Hypothalamus (tissue), 51 donors: ENCODE results near the gene ZNF415.
A peak's percentile ranks its signal among the peaks of the same experiment; 100 is the strongest.
"Not testable (repeated sequence)": the region's sequence is repeated elsewhere in the genome, so short reads cannot be mapped to it uniquely, and the experiment has no call there.

ENCODE experiments used
- DNase-seq, 51 donors: peaks; one replicate each; lab custom pipeline; 2025; lab: John Stamatoyannopoulos, UW

Gene ZNF415

DNA sequence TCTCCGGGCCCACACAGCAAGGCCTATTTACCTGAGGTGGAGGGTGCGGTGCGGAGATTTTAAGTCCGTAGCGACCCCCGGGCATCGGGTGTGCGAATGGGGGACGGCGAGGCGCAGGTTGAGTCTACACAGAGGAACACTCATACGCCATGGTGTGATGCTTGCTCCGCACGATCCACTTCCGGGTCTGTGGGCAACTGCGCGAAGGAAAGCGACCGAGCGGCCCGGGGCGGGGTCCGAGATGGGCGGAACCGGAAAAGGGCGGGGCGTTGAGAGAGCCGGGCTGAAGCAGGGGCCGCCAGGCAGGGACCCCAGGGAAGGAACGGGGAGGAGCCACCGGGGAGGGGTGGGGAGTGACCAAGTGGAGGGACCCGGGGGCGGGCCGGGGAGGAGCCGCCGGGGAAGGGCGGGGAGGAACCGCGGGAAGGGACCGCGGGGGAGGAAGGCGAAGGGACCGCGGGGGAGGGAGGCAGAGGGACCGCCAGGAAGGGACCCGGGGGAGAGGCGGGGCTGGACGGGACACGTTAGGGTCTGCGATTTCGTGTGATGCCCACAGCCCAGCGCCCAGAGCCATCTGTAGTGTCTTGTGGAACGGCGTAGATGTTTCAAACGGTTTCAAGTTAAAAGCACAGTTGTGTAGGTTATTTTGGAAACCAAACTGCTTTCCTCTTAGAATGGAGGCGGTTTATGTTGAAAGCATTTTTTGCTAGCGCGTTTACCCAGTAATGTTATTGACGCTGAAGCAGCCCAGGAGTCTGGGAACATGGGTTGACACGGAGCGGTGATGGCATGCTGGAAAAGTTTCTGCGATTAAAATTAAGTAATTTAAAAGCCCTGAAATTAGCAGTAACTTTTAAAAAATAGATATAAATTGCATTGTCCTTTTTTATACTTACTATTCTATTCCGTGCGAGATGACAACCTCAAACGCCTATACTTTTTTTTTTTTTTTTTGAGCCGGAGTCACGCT lies 29.2 kb downstream of the ZNF415 start, which contains the start of gene ZNF160:
TSS of gene ZNF160 (minus strand) at position 189 of the 970 bp plus-strand sequence. CDS start 17,146 bp downstream, outside the sequence.
- peak; percentile 55 to 99 (median 97) for DNase-seq

DNA sequence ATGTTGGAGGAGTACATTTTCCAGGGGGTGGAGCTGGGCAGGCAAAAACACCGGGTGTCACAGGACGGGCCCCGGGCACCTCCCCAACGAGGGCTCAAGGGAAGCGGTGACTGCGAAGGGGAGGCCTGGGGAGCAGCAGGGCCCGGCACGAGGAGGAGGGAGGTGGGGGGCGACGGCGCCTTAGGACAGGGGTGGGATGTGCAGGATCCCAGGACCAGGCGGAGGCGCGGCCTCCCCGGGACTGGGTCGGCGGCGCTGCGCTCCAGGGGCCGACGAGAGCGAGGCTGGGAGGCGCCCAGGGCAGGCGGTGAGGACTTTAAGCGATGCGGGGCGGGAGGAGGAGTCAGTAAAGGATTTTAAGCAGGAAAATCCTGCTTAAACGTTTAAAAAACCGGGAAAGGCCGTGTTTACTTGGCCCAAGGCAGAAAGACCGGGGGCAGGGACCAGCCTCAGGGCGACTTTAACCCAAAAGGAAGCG lies 29.9 kb downstream of the ZNF415 start:
- peak in 12 of 51 donors; percentile 18 to 50 (median 34) for DNase-seq

DNA sequence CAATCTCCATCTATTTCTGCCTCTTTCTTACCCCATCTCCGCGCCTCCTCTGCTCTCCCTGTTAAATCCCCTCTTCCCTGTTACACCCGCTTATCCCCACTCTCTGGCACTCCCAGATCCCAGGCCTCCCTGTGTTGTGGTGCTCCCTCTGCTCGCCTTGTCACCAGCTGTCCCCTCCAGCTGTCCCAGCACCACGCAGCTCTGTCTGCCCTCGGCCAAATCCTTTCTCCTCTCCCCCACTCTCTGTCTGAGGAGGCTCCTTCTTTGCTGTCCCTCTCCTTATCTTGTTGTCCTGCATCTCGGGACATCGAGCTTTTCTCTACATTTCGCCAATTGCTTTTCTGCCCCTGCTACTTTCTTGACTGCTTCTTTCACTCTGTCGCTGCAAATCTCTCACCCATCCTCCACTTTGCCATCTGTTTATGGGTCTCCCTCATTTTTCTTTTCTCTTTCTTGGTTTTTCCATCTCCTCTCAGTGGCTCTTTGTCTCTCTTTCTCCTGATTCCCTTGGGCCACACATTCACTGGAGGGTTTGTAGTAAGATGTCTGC lies 30.4 kb downstream of the ZNF415 start:
- DNase-seq: peak in 4 of 51 donors; percentile 3 to 25 (median 12)

DNA sequence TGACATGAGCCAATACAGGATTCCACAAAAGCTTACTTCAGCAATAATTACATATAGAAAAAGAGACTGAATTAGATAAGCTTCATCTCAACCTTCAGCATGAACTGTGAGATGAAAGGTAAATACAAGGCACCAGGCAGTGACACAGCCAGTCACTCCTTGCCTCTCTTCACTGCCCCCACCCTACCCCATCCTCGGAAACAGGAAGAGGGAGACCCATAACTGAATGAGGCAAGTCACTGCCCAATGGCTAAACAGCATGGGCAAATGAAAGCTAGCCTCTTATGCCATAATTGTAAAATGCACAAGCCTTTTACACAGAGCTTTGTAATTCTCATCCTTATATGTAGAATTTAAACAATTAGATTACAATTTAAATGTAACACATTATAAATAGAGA lies 31.2 kb downstream of the ZNF415 start:
- no peak for DNase-seq

DNA sequence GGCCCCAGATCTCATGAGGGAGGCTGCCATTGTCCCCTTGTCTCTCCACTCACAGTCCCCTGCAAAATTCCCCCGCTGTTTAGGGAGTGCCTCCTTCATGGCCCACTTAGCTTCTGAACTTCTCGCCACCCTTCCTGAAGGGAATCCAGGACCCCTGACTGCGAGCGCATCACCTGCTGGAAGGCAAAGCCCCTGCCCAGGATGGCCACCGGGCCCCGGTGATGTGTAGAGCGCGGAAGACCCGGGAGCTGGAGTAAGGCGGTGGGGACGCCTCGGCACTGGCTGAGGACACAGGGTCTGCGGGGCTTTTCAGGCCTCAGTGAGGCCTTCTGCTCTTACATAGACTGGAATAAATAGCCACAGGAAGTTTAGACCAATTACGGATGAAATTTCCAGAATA lies 34.1 kb downstream of the ZNF415 start:
- DNase-seq: not testable (repeated sequence)

DNA sequence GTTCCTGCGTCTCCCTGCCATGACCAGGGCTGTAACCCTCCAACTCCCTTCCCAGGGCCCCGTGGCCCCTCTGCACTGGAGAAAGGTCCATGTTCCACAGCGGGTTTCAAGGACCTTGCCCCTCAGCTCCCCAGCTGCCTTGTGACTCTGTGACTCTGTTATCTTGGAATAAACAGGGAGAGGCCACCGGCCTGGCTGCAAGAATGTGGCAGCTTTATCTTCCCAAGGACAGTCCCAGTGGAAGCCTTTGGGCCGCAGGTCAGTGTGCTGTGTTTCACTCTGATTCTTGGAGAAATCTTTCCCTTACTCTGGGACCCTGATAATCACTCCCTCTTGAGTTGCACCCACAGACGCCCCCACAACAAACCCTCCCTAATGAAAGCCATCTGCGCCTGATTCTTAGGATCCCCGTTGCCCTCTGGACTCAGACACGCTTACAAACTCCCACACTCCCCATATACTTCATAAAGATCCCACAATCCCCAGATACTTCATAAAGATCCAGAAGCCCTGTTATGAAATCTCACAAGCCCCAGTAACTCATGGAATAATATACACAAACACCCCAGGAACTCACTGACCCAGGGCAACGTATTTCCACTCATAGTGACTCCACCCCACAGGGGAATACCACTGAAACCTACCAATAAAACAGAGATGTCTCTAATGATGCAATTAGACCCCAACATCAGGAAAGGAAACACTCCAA lies 35.6 kb downstream of the ZNF415 start:
- DNase-seq: not testable (repeated sequence)

DNA sequence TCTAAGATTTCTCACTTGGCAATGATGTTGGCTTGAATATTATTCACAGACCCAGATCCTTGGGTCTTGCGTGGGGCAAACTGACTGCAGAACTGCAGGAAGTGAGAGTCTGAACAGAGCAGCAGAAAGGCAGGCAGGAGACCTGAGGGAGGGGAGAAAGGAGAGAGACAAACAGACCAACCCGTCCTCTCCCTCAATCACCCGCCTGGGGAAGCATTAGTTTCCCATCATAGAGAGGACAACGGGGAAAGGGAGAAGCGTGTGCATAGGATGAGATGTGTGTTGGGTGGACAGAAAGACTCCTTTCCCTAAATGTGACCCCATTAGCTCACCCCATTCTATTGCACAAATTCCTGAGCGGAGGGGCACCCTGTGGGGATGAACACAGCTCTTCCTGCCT lies 36.1 kb downstream of the ZNF415 start:
- not testable (repeated sequence) for DNase-seq

DNA sequence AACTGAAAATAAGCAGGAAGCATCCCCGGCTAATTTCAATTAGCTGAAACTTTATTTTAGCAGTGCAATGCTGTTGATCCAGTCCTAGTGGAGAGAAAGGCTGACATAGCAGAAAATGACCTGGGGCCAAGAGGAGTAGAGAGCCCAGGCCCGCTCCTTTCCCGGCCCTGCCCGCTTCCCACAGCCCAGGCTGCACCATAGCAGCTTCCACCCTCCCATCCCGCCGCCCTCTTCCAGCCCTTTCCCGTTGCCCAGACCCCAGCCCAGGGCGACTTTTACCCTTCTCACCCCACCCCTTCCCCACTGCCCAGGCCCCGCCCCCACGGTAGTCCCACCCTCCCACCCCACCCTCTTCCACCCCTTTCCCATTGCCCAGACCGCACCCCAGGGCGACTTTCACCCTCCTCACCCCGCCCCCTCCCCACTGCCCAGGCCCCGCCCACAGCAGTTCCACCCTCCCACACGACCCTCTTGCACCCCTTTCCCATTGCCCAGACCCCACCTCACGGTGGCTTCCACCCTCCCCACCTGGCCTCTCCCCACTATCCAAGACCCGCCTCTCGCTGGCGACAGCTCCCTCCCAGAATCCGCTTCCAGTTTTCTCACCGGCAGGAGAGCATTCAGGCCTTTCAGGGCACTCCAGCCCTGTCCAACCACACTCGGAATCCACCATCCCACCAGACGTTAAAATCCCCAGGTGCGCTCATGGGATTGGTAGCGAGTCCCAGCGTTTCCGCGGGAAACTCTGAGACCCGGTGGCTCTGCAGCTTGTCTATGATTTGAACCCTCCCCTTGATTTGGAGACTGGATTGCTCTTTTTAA lies 37.7 kb downstream of the ZNF415 start:
- DNase-seq: no peak

DNA sequence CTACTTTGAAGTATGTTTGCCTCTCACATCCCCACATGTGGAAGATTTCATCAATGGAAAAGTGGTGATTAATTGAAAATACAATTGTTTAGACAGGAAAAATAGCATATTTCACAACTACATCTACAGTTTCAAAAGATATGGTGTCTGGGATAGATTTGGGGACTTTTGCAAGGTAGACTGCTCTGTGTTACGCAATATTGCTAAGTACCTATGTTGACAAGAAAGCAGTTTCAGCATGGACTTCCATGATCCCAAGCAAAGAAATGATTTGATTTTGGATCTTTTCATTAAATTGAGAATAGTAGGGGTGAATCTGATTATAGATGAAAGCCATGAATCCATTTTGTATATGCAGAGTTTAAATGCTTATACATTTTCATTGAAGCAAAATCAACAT lies 40.0 kb downstream of the ZNF415 start:
- no peak for DNase-seq

DNA sequence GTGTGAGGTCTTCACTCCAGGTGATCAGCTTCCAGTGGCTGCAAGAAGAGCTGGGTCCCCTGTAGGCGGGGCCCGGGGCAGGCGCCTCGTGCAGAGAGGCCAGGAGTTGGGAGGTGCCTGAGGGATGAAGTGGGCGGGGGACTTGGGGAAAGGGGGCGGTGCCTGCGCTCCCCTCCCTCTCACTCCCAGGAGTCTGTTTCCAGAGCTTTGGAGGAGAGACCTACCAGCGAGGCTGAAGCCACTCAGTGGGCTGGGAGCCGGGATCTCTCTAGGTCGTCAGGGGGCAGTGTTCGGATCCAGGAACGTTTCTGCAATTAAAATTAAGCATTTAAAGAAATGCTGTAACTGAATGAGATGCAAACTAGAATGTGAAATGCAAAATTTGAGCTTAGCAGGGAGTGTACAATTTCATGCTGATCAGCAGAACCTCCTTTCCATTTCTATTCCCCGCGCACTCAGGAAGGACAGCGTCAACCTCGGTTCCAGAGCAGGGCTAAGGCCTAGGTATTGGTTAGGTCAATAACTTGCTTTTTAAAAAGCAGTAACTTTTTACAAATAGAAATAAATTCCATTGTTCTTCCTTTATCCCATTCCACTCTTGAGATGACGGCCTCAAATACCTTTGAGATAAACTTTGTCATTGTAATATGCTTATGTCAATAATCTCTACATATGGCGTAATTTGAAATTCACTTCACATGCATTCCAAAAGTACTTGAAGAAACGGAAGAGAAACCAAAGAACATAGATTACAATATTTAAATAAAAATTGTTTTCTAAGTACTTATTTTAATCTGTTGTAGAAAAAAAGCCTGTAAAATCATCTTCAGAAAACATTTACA lies 41.1 kb downstream of the ZNF415 start:
- DNase-seq: no peak

DNA sequence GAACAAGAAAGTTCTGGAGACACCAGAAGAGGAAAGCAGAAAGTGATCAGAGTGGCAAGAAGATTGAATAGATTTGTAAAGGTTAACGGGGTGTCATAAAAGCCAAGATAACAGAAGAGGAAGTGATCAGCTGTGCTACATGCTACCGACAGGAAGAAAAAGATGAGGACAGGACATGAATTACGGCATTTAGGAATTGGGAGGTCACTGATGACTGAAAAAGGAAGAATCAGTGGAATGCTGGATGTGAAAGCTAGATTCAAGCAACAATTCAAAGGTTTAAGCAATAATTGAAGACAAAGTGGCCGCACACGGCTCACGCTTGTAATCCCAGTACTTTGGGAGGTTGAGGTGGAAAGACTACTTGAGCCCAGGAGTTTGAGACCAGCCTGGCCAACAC lies 44.6 kb downstream of the ZNF415 start:
- DNase-seq: no peak

DNA sequence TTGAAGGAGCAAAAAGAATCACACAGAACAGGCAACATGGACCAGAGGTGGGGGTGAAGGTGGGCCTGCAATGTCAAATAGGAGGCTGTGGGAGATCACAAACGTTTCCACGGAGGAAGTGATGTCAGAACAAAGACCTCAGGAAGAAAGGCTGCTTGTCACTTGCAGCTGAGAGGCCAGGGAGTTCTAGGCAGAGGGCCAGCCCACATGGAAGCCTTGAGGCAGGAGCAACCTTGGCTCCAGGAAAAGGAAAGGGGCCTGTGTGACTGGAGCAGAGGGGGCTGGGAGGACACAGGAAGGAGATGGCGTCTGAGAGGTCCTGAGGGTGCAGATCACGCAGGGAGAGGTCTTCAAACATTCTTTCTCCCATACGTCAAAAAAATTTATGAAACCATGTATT lies 45.8 kb downstream of the ZNF415 start:
- DNase-seq: peak in 39 of 51 donors; percentile 0 to 80 (median 32)

DNA sequence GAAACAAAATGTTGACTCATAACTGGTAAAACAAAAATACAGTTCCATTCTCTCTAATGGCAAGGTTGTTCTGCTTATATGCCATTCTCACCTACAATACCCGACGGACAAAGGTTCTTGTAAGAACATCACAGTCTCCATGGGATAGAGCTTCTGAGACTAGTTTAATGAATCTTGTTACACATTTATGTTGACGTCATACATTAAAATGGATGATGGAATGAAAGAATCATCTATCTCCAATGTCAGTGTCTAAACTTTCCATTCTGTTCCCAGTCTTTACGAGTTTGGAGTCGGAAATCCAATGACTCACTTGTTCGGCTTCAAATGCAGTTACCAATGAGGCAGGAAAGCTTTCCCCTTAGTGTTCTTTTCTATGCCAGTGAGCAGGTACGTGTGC lies 47.2 kb downstream of the ZNF415 start:
- DNase-seq: no peak

DNA sequence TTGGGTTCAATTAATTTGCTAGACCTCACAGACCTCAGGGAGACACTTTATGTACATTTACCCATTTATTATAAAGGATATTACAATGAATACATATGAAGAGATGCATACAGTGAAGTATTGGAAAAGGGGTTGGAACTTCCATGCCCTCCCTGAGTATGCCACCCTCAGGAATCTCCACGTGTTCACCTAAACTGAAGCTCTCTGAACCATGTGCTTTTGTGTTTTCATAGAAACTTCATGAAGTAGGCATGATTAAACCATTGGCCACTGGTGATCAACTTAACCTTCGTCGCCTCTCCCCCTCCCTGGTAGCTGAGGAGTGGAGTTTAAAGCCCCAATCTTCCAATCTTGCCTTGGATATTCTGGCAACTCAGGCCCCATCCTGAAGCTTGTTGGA lies 49.8 kb downstream of the ZNF415 start:
- DNase-seq: no peak

DNA sequence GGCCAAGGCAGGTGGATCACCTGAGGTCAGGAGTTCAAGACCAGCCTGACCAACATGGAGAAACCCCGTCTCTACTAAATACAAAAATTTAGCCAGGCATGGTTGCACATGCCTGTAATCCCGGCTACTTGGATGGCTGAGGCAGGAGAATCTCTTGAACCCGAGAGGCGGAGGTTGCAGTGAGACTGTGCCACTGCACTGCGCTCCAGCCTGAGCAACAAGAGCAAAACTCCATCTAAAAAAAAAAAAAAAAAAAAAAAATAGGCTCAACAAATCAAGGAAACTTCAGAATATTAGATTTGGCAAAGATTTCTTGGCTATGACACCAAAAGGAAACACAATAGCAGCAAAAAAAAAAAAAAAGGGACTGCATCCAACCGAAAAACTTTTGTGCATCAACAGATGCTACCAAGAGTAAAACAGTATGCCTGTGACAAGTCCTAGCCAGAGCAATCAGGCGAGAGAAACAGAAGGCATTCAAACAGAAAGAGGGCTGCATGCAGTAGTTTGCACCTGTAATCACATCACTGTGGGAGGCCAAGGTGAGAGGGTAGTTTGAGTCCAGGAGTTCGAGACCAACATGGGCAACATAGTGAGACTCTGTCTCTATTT lies 53.3 kb downstream of the ZNF415 start:
- no peak for DNase-seq

DNA sequence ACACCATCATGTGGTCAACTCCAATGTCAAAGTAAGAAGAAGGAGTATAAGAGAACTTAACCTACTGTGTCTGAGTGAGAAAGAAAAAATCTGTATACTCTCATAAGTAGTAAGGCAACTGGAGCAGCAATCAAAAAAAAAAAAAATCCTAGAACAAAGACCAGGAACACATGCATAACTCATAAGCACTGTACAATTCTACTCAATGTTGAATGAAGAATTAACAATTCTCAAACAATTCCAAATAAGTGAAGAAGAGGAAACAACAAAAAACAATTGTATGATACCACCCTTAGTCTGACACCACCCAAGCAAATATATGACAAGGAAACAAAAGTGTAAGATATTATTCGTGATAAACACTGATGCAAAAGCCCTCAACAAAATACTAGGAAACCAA lies 54.0 kb downstream of the ZNF415 start:
- DNase-seq: no peak

DNA sequence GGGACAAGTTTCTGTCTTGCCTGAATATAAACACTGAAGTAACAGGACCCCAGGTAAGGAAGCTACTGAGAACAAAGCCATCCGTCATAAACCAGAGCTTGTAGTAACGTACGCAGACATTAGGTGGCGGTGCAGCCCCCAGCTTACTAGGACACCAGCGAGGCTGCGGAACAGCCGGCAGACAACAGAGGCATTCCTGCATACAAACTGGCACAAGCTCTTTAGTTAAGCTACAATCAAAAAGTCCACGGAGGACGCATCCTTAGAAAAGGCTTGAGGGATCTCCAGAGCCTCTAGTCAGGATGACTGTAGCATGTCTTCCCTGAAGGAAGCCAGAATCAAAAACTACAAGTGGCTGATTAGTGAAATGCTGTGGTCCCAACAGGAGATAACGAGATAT lies 55.7 kb downstream of the ZNF415 start:
- peak in 40 of 51 donors; percentile 2 to 78 (median 34) for DNase-seq

DNA sequence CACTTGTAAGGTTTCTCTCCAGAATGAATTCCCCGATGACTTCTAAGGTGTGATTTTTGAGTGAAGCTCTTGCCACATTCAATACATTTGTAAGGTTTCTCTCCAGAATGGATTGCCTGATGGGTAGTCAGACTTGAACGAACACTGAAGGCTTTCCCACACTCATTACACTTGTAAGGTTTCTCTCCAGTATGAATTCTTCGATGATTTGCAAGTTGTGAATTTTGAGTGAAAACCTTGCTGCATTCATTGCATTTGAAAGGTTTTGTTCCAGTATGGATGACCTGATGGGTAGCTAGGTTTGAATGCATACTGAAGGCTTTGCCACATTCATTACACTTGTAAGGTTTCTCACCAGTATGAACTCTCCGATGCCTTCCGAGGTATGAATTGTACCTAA lies 63.9 kb downstream of the ZNF415 start:
- DNase-seq: no peak

DNA sequence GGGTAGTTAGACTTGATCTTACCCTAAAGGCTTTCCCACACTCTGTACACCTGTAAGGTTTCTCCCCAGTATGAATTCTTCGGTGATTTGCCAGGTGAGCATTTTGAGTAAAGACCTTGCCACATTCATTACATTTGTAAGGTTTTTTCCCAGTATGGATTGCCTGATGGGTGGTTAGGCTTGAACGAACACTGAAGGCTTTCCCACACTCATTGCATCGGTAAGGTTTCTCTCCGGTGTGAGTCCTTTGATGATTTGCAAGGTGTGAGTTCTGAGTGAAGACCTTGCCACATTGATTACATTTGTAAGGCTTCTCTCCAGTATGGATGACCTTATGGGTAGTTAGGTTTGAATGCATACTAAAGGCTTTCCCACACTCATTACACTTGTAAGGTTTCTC lies 64.5 kb downstream of the ZNF415 start:
- DNase-seq: no peak
